Thyroid gland (tissue), 4 donors: ENCODE results near the gene SND1.

Experiments
- CTCF ChIP-seq, 6 experiments: fragments of 200-600 bp in 3 of 6; fragments of 450-650 bp in 3 of 6; sonication (generic) in 3 of 6; IDR thresholded peaks; one replicate each; pipeline ENCODE4 v1.5.1; 2016 to 2019; ENCODE audit warnings: antibody characterized with exemption in 6 of 6, mild to moderate bottlenecking in 2 of 6, inconsistent platforms in 1 of 6, moderate library complexity in 1 of 6
- POLR2A ChIP-seq, 2 donors: fragments of 450-650 bp; IDR thresholded peaks; one replicate each; pipeline ENCODE4 v1.6.1; 2017; ENCODE audit warnings: antibody characterized with exemption in 2 of 2, mild to moderate bottlenecking in 2 of 2, moderate library complexity in 1 of 2

GRCh38 chr7:128066858-128067257, 414.9 kb downstream of the SND1 start:
- TF ChIP-seq POLR2A (IDR thresholded peaks at IDR 0.05) (no peak), CTCF (IDR thresholded peaks at IDR 0.05) (no peak)
